DND-41 (cell line): Measurements from ENCODE around the gene LDLRAP1.

ENCODE experiments used
- ATAC-seq: fragments of 200-7000 bp; cut with Tn5 transposase; 3 replicates; pipeline ENCODE4 v1.9.1; 2021; ENCODE audit warnings: low read depth; ENCODE audit not compliant: insufficient read depth
- DNase-seq: peaks from one replicate; pipeline ENCODE4 v3.0.0-alpha.2; 2020
- H2AFZ ChIP-seq: 2 replicates; pipeline ENCODE4 v1.6.0; 2012; ENCODE audit warnings: low read depth, low read length
- H3K27ac ChIP-seq: 2 replicates; pipeline ENCODE4 v1.5.1; 2012; ENCODE audit warnings: low read length, inconsistent platforms
- H3K27me3 ChIP-seq: fragments of 200-600 bp; sonication (generic); 2 replicates; pipeline ENCODE4 v1.6.0; 2012; ENCODE audit warnings: low read length, mild to moderate bottlenecking, inconsistent platforms; ENCODE audit not compliant: insufficient read depth, poor library complexity
- H3K36me3 ChIP-seq: 2 replicates; pipeline ENCODE4 v1.5.1; 2012; ENCODE audit warnings: low read length, inconsistent platforms; ENCODE audit not compliant: insufficient read depth
- H3K4me1 ChIP-seq: 2 replicates; pipeline ENCODE4 v1.5.1; 2012; ENCODE audit warnings: mild to moderate bottlenecking, low read length; ENCODE audit not compliant: insufficient read depth
- H3K4me2 ChIP-seq: 2 replicates; pipeline ENCODE4 v1.6.0; 2012; ENCODE audit warnings: mild to moderate bottlenecking, moderate library complexity, low read length, inconsistent platforms; ENCODE audit not compliant: insufficient read depth
- H3K4me3 ChIP-seq, 2 experiments: fragments of 200-600 bp in 1 of 2; shearing (Covaris generic) in 1 of 2; 2 replicates each; pipeline ENCODE4 v1.5.1; 2012 to 2016; ENCODE audit warnings: inconsistent platforms in 2 of 2, low read length in 2 of 2, mild to moderate bottlenecking in 2 of 2, low read depth in 1 of 2, moderate library complexity in 1 of 2
- H3K79me2 ChIP-seq: 2 replicates; pipeline ENCODE4 v1.6.0; 2012; ENCODE audit warnings: low read length, inconsistent platforms; ENCODE audit not compliant: insufficient read depth
- H3K9ac ChIP-seq: 2 replicates; pipeline ENCODE4 v1.6.0; 2012; ENCODE audit warnings: low read depth, mild to moderate bottlenecking, inconsistent platforms, low read length, moderate library complexity
- H3K9me3 ChIP-seq: 2 replicates; pipeline ENCODE4 v1.5.1; 2012; ENCODE audit warnings: low read length, moderate library complexity, mild to moderate bottlenecking, inconsistent platforms; ENCODE audit not compliant: insufficient read depth, severe bottlenecking
- H4K20me1 ChIP-seq: 2 replicates; pipeline ENCODE4 v1.6.0; 2012; ENCODE audit warnings: low read length; ENCODE audit not compliant: insufficient read depth
- EZH2 ChIP-seq: IDR thresholded peaks from 3 replicates; pipeline ENCODE4 v1.6.1; 2012; ENCODE audit warnings: borderline replicate concordance, low read depth, mild to moderate bottlenecking, moderate library complexity, low read length, inconsistent platforms; ENCODE audit not compliant: severe bottlenecking
- TF ChIP-seq, protein P1 (sequence below): IDR thresholded peaks from 2 replicates; pipeline ENCODE4 v1.5.1; 2012; ENCODE audit warnings: borderline replicate concordance, low read length, moderate library complexity, mild to moderate bottlenecking; ENCODE audit not compliant: poor library complexity, severe bottlenecking; ENCODE audit errors: extremely low read depth

LDLRAP1 gene

GRCh38 chr1:25553749-25554429, 10.5 kb downstream of the LDLRAP1 start:
- no peaks in the 10 kb centered on the region for H3K36me3 ChIP-seq
- no peak overlapping the region for H3K4me2 ChIP-seq
- H3K9ac ChIP-seq: no peak overlapping the region
- H2AFZ ChIP-seq: no peak overlapping the region
- no peaks in the 10 kb centered on the region for H3K27me3 ChIP-seq
- no peak overlapping the region for H3K4me3 ChIP-seq
- ATAC-seq (no peak), DNase-seq (no peak)
- H3K4me1 ChIP-seq: no peaks in the 10 kb centered on the region
- no peak overlapping the region for H3K27ac ChIP-seq
- no peaks in the 10 kb centered on the region for H3K9me3 ChIP-seq
- TF ChIP-seq, protein P1, sequence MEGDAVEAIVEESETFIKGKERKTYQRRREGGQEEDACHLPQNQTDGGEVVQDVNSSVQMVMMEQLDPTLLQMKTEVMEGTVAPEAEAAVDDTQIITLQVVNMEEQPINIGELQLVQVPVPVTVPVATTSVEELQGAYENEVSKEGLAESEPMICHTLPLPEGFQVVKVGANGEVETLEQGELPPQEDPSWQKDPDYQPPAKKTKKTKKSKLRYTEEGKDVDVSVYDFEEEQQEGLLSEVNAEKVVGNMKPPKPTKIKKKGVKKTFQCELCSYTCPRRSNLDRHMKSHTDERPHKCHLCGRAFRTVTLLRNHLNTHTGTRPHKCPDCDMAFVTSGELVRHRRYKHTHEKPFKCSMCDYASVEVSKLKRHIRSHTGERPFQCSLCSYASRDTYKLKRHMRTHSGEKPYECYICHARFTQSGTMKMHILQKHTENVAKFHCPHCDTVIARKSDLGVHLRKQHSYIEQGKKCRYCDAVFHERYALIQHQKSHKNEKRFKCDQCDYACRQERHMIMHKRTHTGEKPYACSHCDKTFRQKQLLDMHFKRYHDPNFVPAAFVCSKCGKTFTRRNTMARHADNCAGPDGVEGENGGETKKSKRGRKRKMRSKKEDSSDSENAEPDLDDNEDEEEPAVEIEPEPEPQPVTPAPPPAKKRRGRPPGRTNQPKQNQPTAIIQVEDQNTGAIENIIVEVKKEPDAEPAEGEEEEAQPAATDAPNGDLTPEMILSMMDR: no peak
- no peak for TF ChIP-seq EZH2
- H3K79me2 ChIP-seq: no peaks in the 10 kb centered on the region
- H4K20me1 ChIP-seq: 0 out of 2 replicates have a peak, but pooled peaks cover 4% of the 10 kb centered on the region

DNA sequence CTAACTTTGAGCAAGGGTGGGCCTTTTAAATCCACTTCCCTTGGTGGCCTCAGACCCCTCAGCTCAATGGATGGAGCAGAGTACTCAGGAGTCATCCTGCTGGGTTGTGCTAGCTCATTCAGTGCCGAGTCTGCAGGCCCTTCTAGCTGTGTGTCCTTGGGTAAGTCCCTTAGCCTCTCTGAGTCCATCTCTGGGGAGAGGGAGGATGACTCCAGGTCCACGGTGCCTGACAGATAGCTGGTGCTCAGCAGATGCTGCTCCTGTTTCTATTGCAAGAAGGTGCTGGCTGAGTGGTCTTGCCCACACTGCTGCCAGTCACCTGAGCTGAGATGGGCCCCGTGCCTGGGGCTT, 11.0 kb downstream of the LDLRAP1 start:
- no peak overlapping the region for H3K9ac ChIP-seq
- H2AFZ ChIP-seq: no peak overlapping the region
- TF ChIP-seq, protein P1: no peak
- TF ChIP-seq EZH2: no peak
- H3K36me3 ChIP-seq: no peaks in the 10 kb centered on the region
- no peaks in the 10 kb centered on the region for H3K4me1 ChIP-seq
- DNase-seq: no peak
- no peak overlapping the region for H3K4me3 ChIP-seq
- no peak for ATAC-seq
- 0 out of 2 replicates have a peak, but pooled peaks cover 4% of the 10 kb centered on the region for H4K20me1 ChIP-seq
- no peak overlapping the region for H3K4me2 ChIP-seq
- H3K27me3 ChIP-seq: no peaks in the 10 kb centered on the region
- H3K27ac ChIP-seq: no peak overlapping the region
- H3K79me2 ChIP-seq: no peaks in the 10 kb centered on the region
- no peaks in the 10 kb centered on the region for H3K9me3 ChIP-seq

DNA sequence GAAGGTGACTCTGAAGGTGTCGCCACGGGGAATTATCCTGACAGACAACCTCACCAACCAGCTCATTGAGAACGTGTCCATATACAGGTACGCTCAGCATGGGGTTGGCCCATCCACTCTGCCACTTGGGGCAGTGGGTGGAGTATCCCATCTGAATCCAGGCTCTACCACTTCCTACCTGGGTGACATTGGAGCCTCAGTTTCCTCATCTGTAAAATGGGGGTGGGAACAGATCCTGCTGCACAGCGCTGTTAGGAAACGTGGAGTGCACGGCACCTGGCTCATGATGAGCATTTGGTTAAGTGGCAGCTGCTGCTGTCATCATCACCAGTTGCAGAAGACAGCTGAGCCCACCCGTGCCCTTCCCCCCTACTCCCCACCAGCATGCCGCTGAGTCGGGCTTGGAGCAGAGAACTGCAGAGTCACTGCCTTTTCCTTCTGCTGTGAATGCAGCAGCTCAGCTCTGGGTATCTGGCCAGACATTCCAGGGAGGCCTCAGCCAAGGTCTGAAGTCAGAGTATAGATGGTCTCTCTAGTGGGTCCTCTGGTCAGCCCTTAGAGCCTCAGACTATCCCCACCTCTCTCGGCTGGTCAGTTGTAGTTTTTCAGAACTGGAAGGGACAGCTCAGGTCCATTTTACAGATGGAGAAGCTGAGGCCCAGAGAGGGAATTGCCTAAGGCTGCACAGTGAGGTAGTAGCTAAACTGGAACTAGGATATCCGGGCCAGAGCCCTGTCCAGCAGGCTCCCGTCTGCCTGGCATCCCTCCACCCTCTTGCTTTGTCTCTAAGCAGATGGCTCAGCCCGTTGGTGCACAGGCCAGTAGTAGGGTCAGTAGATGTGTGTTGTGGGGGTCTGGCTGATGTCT, 11.7 kb downstream of the LDLRAP1 start:
- Histone ChIP-seq H3K27ac (no peak overlapping the region), H3K9ac (no peak overlapping the region), H4K20me1 (0 out of 2 replicates have a peak, but pooled peaks cover 4% of the 10 kb centered on the region), H2AFZ (no peak overlapping the region), H3K36me3 (no peaks in the 10 kb centered on the region), H3K9me3 (no peaks in the 10 kb centered on the region), H3K4me3 (no peak overlapping the region), H3K4me2 (no peak overlapping the region), H3K4me1 (no peaks in the 10 kb centered on the region), H3K79me2 (no peaks in the 10 kb centered on the region), H3K27me3 (no peaks in the 10 kb centered on the region)
- TF ChIP-seq EZH2: no peak
- TF ChIP-seq, protein P1: no peak
- DNase-seq: no peak
- ATAC-seq: no peak
